HG03095 (cell line): Measurements from ENCODE around the gene LRRC18.

Source experiments
- ATAC-seq: cut with Tn5 transposase; IDR thresholded peaks from one replicate; pipeline ENCODE4 v1.9.1; 2021; ENCODE audit warnings: moderate library complexity; ENCODE audit not compliant: unreplicated experiment

The LRRC18 gene

DNA sequence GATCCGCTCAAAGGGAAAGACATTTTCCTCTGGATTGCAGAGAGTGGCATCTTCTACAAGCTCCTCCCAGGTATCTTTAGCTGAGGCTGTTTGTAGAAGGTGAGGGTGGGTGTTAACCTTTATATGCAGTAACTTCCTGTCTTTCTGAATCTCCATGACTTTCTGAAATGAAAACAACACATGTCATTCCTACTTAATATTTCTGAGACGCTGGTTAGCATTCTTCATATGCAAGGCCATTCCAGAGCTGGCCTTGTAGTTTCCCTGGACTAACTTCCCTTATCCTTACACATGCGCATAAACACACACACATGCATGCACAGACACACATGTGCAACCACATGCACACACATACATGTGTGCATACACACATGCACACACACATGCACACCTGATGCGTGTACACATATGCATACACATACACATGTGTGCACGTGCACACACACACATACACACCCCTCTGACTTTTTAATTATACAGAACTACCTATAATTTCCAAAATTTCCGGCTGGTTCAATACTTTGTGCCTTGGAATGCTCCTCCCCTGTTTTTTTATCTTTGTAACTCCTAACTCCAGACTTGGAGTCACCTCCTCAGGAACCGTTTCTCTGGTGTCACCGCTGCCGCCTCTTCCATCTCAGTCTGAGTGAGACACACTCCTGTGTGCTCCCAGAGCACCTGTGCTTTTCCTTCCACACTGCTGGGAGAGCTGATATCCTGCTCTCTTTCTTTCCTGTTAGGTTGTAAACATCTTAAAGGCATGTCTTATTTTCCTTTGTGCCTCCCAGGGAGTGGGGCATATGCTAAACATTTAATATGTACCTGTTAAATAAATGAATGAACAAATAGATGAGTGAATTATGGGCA, 55.2 kb downstream of the LRRC18 start:
- ATAC-seq: no peak

DNA sequence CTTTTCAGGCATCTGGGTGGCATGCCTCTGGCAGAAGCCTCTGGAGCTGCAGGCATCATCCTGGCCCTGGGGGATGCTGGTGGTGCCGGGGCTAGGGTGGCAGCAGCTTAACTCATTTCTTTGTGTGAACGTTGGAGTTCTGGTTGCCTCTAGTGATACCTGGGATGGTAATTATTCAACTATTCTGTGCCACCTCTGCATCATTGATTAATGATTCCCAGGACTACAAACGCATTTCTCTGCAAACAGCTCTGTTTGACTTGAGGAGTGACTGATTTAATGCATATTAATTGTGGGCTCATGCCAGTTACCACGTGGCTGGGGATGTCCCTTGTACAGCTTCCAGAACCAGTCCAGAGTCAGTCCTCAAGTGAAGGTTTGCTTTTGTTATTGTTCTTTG, 55.9 kb downstream of the LRRC18 start:
- no peak for ATAC-seq

DNA sequence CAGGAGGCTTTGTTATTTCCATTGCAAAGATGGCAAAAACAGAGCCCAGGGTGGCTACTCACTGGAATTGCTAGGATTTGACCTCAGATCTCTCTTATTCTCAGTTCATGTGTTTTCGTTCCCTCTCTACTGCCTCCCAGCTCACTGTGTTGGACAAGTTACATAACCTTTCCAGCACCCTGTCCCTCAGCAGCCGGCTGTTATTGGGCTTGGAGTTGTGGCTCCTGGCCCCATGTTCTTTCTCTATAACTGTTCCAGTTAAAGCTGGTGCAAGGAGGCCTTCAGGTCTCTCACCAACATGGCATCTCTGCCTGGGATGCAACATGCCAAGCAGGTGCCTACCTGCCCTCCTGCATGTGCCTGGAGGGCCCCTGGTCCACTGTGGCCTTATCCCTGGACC, 56.8 kb downstream of the LRRC18 start:
- no peak for ATAC-seq

DNA sequence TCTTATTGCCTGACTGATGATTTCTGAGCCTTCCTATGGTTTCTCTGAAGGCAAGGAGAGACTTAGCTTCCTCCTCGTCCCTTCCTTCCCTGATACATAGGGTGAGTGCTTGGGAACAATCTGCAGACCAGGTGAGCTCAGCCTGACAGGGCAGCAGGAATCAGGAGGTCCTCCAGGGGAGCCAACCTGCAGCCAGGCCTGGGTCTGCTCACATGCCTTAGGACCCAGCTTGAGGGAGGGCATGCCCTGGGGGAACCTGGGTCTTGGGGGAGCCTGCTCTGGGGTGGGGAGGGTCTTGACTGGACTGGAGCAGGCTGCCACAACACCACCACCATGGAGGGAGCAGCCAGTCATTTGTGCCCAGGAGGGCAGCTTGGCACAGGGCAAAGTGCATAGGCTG, 57.7 kb downstream of the LRRC18 start:
- ATAC-seq: no peak

DNA sequence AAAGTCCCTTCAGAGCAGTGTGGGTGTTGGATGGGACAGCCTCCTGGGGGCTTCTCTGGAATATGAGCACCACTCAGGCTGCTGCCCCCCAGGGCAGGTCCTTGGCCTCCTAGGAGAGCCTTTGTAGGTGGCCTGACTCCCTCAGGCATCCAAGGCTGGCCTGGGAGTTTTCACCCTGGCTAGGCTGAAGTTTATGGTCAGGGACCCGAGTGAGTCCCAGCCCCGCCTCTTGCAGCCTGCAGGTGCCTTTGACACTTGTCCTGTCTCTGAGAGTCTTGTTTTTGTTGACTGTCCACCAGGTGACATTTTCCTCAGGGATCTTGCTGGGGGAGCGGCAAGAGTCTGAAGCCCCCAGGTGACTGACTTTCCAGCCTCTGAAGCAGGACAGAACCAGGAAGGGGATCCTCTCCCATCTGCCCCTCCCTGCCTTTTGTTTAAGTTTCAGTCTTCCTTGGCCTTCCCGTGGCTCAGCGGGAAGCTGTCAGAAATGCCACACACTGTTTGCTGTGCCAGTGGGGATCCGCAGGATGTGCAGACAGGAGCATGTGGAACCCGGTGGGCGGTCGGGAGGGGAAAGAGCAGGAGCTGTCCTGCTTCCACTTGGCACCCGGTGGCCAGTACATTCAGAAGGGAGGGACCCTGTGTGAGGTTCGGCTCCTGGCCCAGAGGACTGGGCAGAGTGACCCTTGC, 59.5 kb downstream of the LRRC18 start:
- no peak for ATAC-seq

DNA sequence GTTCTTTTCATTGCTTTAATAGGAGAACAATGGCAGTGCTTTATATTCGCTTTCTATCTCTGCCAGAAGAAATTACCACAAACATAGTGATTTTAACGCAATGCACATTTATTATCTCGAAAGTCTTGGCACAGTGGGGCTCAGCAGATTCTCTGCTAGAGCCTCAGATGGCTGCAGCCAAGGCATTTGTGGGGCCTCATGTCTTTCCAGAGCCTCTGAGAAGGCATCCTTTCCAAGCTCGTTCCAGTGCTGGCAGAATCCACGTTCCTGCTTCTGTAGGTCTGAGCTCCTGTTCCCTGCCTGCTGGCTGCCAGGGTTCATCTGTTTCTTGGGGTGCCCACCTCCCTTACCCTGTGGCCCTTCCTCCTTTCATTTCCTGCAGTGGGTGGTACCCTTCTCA, 60.2 kb downstream of the LRRC18 start:
- no peak for ATAC-seq

DNA sequence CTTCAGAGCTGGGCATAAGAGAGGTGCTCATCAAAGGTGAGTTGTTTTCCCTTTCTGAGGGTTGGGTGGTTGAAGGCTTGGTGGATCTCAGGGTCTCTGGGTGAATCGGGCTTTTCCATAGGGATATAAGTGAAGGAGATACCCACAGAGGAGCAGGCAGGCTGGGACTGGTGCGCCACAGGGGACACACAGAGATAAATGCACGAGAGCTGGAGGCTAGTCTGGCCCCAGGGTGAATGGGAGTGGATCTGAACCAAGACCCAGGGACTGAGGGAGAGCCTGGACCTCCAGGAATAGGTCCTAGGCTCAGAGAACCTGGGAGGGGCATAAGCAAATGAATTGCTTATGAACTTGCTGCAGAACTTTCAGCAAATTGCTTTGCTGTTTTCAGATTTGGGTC, 61.5 kb downstream of the LRRC18 start:
- no peak for ATAC-seq

DNA sequence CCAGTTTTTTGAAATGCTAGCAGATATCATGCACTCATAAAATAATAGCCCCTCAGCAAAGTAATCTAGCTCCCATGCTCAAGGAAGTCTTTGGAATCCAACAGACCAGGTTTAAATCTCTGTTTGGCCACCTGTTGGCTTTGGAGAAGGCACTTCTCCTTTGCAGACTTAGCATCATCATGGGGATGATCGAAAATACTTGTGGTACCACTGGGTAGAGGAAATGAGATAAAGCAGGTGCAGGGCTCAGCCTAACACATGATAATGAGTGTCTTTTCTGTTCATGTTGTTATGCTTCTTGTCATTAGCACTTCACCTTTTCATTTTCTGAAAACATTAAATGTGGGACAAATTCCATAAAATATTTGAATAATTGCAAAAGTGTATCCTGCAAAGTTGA, 67.4 kb downstream of the LRRC18 start:
- no peak for ATAC-seq
